Measurements from ENCODE around the gene ZNF823.
A peak's percentile ranks its signal among the peaks of the same experiment; 100 is the strongest.
"Not testable (repeated sequence)": the region's sequence is repeated elsewhere in the genome, so short reads cannot be mapped to it uniquely, and the experiment has no call there.

ZNF823 gene

GRCh38 chr19:11738746-11739620 is at the start of gene ZNF823:
ZNF823 (minus strand) TSS chr19:11738946; CDS start chr19:11738819, 127 bp downstream.
- peak; percentile 95 for DNase-seq

GRCh38 chr19:11787536-11787935 is 48.8 kb upstream of the ZNF823 start:
- DNase-seq, result no peak

- no peak for DNase-seq
Observed at GRCh38 chr19:11784356-11784755, 45.6 kb upstream of the ZNF823 start.

GRCh38 chr19:11783767-11784166 is 45.0 kb upstream of the ZNF823 start:
- DNase-seq, result no peak

GRCh38 chr19:11781295-11782057 is 42.7 kb upstream of the ZNF823 start:
- no peak for DNase-seq

DNA sequence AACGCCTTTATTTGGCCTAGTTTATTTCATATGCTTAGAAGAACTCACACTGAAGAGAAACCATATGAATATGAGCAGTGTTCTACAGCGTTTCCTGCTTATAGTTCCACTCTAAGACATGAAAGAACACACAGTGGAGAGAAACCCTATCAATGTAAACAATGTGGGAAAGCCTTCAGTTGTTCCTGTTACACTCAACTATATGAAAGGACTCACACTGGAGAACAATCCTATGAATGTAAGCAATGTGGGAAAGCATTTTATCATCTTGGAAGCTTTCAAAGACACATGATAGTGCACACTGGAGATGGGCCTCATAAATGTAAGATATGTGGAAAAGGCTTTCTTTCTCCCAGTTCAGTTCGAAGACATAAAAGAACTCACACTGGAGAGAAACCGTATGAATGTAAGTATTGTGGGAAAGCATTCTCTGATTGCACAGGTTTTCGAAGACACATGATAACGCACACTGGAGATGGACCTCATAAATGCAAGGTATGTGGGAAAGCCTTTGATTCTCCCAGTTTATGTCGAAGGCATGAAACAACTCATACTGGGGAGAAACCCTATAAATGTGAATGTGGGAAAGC is 41.8 kb upstream of the ZNF823 start:
- no peak for DNase-seq

GRCh38 chr19:11776669-11777068 is 37.9 kb upstream of the ZNF823 start:
- not testable (repeated sequence) for DNase-seq

DNA sequence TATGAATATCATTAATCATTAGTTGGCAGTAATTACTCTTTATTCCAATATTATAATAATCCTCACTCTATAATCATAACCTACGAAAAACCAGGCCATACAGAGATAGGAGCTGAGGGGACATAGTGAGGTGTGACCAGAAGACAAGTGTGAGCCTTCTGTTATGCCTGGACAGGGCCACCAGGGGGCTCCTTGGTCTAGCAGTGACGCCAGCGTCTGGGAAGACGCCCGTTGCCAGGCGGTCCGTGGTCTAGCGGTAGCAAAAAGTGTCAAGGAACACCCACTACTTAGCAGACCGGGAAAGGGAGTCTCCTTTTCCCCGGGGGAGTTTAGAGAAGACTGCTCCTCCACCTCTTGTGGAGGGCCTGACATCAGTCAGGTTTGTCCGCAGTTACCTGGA is 32.8 kb upstream of the ZNF823 start:
- DNase-seq, result not testable (repeated sequence)

DNA sequence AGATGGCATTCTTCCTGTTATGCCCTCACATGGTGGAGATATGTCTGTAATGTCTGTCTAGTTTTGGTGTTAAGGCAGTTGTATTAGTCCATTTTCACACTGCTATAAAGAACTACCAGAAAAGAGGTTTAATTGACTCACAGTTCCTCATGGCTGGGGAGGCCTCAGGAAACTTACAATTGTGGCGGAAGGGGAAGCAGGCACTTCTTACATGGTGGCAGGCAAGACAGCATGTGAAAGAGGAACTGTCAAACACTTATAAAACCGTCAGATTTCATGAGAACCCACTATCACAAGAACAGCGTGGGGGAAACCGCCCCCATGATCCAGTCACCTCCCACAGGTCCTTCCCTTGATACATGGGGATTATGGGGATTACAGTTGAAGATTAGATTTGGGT is 31.2 kb upstream of the ZNF823 start:
- DNase-seq, result no peak

- peak; percentile 36 for DNase-seq
Observed at GRCh38 chr19:11767633-11768133, 28.9 kb upstream of the ZNF823 start.

DNA sequence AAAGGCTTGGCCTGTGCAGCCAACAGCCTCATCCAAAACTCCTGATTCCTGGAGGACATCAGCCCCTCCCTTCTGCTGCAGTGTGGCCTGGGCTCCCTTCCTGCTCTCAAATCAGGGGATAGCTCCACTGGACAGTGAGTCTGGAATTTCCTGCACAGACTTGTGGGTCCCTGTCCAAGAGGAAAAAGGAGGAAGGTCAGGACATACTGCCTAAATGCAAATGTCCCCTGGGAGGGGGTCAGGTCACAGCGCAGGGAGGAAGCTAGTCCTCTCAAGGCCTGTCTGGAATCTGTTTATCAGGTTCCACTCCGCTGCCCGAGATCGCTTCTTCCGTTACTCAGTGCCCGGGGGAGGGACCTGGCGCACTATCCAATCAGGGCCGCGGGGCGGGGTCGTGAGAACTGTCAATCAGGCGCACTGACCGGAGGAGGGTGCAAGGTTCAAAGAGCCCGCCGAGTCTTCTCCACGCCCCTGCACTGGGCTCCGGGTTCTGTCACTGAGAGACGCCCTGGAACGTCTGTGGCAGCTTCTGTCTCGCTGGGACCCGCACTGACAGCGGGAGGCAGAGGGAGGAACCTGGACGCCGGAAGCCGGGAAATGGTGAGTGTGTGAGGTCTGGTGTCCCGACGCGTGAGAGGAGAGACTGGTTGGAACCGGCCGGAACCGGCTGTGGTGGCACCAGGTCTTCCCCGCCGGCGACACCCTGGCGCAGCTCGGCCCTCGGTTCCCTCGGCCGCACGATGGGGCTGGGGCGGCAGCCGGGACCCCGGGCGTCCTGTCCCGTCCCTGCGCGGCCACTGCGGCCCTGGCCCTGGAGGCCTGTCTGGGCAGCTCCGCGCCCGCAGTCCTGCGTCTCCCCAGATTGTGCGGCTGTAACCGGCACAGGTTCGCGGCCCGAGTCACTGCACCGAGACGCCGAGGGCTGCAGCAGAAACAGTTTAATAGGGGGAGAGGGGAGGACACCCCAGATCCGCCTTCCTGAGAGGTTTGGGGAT is 28.1 kb upstream of the ZNF823 start, which contains the start of gene ZNF441:
TSS of gene ZNF441 (plus strand) at position 404 of the 995 bp plus-strand sequence. CDS start at position 598, 194 bp downstream.
- peak; percentile 90 for DNase-seq

DNA sequence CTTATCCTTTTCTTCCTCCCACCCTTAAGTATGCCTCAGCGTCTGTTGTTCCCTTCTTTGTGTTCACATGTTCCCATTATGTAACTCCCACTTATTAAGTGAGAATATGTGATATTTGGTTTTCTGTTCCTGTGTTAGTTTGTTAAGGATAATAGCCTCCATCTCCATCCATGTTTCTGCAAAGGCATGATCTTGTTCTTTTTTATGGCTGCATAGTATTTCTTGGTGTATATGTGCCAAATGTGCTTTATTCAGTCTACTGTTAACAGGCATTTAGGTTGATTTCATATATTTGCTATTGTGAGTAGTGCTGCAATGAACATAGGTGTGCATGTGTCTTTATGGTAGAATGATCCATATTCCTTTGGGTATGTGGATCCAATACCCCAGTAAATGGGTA is 24.9 kb upstream of the ZNF823 start:
- no peak for DNase-seq

DNA sequence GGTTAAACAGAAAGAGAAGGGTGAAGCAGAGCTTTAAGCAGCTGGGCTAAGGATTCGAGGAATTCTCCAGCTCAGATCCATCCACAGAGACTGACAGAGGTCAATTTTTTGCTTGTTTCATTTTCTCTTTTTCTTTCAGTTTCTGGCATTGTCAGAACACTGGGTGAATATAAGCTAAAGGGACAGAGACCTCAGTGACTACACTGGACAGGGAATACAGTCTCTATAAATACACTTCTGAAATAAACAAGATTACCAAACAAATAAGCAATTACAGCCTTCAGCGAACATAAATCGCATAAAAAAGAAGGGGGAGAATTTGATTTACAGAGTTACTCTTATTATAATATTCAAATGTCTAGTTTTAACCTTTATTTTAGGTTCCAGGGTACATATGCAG is 24.4 kb upstream of the ZNF823 start:
- no peak for DNase-seq

- no peak for DNase-seq
Observed at GRCh38 chr19:11759805-11760204, 21.1 kb upstream of the ZNF823 start.

GRCh38 chr19:11756965-11757364 is 18.2 kb upstream of the ZNF823 start:
- DNase-seq, result no peak

DNA sequence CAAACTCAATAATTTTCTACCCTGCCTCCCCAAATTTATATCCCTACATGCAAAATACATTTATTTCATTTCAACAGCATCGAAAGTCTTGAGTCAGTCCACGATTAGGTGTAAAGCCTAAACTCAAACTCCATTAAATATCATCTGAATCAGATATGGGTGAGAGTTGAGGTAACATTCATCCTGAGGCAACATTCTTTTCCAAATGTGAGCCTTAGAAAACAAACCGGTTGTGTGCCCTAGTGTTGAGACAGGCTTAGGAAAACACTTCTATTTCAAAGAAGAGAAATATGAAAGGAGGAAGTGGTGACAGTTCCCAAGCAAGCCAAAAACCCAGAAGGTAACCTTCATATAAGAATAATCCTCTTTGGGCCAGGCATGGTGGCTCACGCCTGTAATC is 15.9 kb upstream of the ZNF823 start:
- DNase-seq, result no peak

GRCh38 chr19:11752244-11752736 is 13.5 kb upstream of the ZNF823 start:
- no peak for DNase-seq

GRCh38 chr19:11749751-11750150 is 11.0 kb upstream of the ZNF823 start:
- no peak for DNase-seq

GRCh38 chr19:11747277-11747676 is 8.5 kb upstream of the ZNF823 start:
- DNase-seq, result no peak

DNA sequence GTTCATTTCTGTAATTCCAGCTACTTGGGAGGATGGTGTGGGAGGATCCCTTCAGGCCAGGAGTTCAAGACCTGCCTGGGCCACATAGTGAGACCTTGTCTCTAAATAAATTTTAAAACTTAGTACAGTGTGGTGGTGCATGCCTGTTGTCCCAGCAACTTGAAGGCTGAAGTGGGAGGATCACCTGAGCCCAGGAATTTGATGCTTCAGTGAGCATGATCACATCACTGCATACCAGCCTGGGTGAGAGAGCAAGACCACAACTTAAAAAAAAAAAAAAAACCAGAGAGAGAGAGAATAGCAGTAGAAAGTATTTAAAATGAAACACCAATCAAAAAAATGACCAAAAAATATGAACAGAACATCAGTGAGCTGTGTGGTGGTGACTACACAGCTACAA is 7.1 kb upstream of the ZNF823 start:
- DNase-seq, result no peak

DNA sequence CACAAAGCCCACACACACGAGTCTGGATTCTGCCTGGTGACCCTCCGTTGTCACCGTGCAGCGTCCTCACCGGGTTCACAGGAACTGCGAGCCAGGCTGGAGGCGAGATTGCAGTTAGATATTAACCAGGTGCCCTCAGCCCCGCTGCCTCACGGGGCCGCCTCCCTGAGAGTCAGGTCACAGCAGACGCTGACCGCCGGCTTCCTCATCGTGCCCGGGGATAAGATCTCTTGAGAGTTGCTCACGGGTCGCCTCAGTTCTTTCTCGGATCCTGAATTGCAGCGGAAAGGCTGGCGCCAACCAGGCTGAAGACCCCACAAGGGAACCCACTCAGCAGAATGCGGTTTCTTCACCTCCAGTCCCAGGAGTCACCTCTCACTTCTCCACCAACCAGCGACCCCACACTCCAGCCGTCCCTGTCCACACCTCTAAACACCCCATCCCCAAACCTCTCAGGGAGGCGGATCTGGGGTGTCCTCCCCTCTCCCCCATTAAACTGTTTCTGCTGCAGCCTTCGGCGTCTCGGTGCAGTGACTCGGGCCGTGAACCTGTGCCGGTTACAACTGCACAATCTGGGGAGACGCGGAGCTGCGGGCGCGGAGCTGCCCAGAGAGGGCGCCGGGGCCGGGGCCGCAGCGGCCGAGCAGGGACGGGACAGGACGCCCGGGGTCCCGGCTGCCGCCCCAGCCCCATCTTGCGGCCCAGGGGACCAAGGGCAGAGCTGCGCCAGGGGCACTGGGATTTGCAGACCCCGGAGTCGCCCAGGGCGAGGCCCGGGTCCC is 591 bp downstream of the ZNF823 start:
- DNase-seq, result peak; percentile 40
